Kidney glomerular epithelial cell (primary cell): ENCODE data around the gene FGF18.
A peak's percentile ranks its signal among the peaks of the same experiment; 100 is the strongest.
"Not testable (repeated sequence)": the region's sequence is repeated elsewhere in the genome, so short reads cannot be mapped to it uniquely, and the experiment has no call there.

Experiments used
- DNase-seq: peaks from one replicate; lab custom pipeline; 2025; lab: John Stamatoyannopoulos, UW

FGF18 gene

GRCh38 chr5:171418982-171419687 is at the start of gene FGF18:
FGF18 (plus strand) TSS chr5:171419647; CDS start chr5:171420200, 553 bp downstream.
- DNase-seq: peak; percentile 62

DNA sequence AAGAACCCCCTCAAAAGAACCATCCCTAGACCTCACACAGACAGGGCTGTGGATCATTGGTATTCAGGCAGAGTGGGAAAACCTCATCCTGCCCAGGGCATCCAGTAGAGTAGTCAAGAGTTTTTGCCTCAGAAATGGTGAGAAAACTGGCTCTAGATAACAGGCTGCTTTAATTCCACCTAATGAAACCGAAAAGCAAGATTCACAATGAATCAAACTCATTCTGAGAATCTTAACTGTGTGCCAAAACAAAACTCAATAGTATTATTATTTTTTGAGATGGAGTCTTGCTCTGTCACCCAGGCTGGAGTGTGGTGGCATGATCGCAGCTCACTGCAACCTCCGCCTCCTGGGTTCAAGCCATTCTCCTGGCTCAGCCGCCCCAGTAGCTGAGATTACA is 49.5 kb upstream of the FGF18 start:
- DNase-seq: no peak

GRCh38 chr5:171370881-171371280 is 48.6 kb upstream of the FGF18 start:
- DNase-seq: not testable (repeated sequence)

DNA sequence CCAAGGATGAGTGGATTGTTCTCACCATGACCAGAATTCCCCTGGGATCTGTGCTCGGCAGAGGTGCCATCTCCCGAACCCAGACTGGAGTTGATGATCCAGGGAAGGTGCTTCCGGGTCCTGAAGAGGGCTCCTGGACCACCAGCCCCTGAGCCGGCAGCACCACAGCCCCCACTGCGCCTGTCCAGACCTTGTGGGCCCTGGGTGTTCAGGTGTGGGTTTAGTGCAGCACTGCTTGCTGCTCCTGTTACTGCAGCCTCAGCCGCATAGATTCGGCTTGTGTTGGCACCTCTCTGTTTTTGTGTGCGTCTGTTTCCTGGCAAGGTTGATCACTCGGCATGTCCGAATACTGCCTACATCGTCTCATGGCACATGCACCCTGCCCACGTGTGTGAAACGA is 48.1 kb upstream of the FGF18 start:
- DNase-seq: no peak

- no peak for DNase-seq
Measured at GRCh38 chr5:171379961-171380360, 39.5 kb upstream of the FGF18 start.

DNA sequence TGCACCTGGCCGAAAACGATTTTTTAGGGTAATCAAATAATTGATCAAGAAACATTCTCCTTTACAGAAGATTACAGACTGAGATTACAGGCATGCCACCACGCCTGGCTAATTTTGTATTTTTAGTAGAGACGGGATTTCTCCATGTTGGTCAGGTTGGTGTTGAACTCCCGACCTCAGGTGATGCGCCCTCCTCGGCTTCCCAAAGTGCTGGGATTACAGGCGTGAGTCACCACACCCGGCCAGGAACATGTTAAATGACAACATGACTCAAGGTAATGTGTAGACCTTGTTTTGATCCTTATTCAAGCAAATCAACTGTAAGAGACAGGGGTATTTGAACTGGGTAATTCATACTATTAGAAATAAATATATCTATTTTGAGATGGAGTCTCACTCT is 35.0 kb upstream of the FGF18 start:
- not testable (repeated sequence) for DNase-seq

GRCh38 chr5:171384999-171385398 is 34.4 kb upstream of the FGF18 start:
- peak; percentile 35 for DNase-seq

GRCh38 chr5:171386006-171386671 is 33.3 kb upstream of the FGF18 start:
- DNase-seq: no peak

- DNase-seq: no peak
Measured at GRCh38 chr5:171386861-171387344, 32.5 kb upstream of the FGF18 start.

GRCh38 chr5:171387345-171387969 is 32.0 kb upstream of the FGF18 start, which contains the start of gene NPM1:
NPM1 (plus strand) TSS chr5:171387849; CDS start chr5:171387949, 100 bp downstream.
- peak; percentile 95 for DNase-seq

DNA sequence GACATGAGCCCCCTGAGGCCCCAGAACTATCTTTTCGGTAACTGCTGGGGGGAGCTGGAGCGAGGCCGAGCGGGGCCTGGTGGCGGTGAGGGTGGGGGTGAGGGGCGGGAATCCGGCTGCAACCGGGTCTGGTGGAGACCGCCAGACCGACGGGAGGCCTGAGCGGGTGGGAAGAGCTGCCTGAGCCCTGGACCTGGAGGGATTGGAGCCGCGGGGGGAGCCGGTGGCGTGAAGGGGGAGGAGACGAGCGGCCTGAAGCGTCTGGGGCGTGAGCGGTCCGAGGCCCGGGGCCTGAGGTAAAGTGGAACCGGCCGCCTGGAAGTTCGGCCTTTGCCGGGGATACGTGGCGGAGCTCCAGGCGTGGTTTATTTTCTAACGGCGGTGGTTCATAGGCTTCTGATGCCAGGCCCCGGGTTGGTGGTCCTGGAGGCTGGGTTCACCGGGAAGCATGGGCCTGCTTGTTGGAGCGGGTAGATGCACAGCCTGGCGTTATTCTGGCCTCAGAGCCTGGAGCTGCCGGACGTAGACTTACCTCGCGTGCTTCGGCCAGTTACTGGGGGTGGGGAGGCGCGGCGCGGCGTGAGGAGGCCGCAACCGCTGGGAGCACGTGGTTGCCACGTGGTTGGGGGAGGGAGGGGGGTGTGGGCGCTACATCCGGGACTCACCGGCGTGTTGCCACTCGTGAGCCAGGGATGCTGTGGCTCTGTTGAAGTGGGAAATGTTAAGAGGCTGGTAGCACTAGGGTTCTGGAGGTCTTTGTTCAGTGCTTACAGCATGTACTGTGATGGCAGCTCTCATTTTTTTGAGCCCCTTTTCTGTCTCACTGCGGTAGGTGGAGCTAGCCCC is 31.3 kb upstream of the FGF18 start:
- DNase-seq: peak; percentile 63

GRCh38 chr5:171388816-171389168 is 30.7 kb upstream of the FGF18 start:
- no peak for DNase-seq

DNA sequence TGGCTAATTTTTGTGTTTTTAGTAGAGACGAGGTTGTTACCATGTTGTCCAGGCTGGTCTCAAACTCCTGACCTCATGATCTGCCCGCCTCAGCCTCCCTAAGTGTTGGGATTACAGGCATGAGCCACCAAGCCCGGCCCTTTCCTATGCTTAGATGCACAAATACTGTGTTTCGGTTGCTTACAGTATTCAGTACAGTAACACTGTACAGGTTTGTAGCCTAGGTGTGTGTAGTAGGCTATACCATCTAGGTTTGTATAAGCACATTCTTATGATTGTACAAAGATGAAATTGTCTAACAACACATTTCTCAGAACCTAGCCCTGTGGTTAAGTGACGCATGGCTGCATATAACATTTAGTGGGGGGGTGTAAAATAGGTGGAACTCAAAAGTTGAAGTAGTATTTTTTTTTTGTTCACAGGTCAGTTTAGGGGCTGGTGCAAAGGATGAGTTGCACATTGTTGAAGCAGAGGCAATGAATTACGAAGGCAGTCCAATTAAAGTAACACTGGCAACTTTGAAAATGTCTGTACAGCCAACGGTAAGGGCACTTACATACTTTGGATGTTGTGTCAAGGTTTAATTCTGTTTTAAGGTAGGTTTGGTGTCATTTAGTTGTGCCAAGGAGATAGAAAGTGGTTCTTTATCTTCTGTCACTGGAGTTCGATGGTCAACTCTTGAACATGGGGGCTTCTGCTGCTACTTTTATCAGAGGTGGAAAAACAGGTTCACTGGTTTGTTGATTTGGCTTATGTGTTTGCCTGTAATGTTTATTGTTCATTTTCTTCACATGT is 28.4 kb upstream of the FGF18 start:
- no peak for DNase-seq

DNA sequence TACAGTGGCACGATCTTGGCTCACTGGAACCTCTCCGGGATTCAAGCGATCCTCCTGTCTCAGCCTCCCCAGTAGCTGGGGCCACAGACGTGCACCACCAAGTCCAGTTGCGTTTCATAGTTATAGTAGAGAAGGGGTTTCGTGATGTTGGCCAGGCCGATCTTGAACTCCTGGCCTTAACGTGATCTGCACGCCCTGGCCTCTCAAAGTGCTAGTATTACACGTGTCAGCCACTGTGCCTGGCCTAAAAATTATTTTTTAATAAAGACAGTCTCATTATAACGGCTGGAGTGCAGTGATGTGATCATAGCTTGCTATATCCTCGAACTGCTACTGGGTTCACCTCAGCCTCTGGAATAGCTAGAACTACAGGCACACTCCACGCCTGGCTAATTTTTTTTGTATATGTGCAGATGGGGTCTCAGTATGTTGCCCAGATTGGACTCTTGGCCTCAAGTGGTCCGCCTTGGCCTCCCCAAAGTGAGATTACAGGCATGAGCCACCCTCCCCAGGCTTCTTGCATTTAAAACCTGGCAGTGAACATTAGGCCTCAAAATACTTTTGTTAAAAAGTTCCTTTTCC is 27.4 kb upstream of the FGF18 start:
- no peak for DNase-seq

DNA sequence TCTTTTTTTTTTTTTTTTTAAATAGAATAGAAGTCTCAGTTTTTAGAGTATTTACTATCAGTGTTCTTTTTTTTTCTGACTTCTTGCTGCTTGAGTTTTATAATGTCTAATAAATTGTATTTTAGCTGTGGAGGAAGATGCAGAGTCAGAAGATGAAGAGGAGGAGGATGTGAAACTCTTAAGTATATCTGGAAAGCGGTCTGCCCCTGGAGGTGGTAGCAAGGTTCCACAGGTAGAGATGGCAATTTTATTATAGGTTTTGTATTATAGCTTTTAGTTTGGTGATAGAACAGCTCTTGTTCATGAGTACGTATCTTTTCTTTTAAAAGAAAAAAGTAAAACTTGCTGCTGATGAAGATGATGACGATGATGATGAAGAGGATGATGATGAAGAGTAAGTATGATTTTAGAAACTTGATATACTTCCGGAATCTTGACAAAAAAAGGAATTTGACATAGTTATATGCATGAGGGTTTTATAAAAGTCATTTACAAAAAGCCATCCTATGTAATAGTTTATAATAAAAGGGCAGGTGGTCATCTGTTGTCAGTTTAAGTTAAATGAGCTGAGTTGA is 26.8 kb upstream of the FGF18 start:
- no peak for DNase-seq

- DNase-seq: no peak
Measured at GRCh38 chr5:171395042-171395441, 24.4 kb upstream of the FGF18 start.

GRCh38 chr5:171396583-171396982 is 22.9 kb upstream of the FGF18 start:
- not testable (repeated sequence) for DNase-seq

DNA sequence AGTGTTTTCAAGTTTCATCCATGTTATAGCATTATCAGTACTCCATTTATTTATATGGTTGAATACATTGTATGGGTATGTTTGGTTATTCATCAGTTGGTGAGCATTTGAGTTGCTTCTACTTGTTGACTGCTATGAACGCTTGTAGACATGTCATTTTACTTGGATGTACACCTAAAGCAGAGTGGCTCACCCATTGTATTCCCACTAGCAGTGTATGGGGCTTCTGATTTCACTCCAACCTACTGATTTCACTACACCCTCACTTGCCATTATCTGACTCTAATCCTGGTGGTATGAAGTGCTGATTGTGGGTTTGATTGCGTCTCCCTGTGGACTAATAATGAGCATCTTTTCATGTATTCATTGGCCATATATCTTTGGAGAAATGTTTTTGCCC is 22.3 kb upstream of the FGF18 start:
- no peak for DNase-seq

DNA sequence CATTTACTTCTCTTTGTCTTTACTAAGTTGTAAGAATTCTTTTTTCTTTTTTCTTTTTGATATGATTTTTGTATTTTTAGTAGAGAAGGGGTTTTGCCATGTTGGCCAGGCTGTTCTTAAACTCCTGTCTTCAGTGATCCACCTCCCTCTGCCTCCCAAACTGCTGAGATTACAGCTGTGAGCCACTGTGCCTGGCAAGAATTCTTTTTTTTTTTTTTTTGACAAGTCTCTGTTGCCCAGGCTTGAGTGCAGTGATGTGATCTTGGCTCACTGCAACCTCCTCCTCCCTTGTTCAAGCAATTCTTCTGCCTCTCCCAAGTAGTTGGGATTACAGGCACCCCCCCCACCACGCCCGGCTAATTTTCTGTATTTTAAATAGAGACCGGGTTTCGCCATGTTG is 21.8 kb upstream of the FGF18 start:
- DNase-seq: no peak

- DNase-seq: not testable (repeated sequence)
Measured at GRCh38 chr5:171398660-171399059, 20.8 kb upstream of the FGF18 start.

DNA sequence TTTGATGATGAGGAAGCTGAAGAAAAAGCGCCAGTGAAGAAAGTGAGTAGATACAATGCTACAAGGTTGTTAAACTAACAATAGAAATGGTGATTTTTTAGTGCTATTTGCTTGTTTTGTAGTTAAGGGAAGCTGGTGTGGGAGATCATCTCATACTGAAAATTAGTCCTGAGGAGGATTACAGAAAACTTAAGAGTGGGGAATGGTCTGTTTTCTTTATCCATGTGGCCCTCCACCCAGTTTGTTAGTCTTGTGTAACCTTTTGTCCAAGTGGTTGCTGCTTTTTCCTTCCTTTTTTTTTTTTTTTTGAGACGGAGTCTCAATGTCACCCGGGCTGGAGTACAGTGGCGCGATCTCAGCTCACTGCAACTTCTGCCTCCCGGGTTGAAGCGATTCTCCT is 19.3 kb upstream of the FGF18 start:
- no peak for DNase-seq
